NCI-H2029 treated with DMSO at 0.1 percent for 48 hours (cell line): ENCODE measurements around the gene KYNU.
"Not testable (repeated sequence)": the region's sequence is repeated elsewhere in the genome, so short reads cannot be mapped to it uniquely, and the experiment has no call there.

Source experiments
- DNase-seq: peaks from one replicate; lab custom pipeline; 2025; lab: John Stamatoyannopoulos, UW

The KYNU gene

DNA sequence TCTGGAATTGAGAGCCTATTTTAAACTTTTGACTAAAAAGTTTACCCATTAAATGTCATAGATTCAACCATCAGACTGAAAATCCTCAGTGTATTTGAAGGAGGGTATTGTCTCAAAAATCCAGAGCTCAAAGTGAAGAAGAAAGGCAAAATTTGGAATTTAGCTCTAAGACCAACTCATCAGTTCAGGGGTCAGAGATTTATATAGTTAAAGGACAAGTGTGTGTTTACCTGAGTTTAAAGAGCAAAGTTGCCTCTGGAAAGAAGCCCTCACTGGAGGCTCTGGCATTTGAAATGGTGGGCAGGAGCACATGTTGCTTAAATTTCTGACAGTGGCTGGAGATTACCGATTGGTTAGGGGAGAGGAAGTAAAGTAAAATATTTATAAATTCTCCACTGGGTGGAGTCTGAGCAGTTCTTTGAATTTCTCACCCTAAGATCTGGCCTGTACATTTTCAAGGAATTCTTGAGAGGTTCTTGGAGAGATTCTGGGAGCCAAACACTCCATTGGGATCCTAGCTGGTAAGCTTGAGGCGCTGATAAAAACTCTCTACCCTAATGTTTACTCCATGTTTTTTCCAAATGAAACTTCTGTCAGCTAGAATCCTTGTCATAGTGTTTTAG is at the start of gene KYNU:
KYNU (plus strand) TSS at position 449 of the 623 bp plus-strand sequence. CDS start 7,704 bp downstream, outside the sequence.
- DNase-seq = no peak

GRCh38 chr2:142834021-142834420 is 43.4 kb upstream of the KYNU start:
- no peak for DNase-seq

DNA sequence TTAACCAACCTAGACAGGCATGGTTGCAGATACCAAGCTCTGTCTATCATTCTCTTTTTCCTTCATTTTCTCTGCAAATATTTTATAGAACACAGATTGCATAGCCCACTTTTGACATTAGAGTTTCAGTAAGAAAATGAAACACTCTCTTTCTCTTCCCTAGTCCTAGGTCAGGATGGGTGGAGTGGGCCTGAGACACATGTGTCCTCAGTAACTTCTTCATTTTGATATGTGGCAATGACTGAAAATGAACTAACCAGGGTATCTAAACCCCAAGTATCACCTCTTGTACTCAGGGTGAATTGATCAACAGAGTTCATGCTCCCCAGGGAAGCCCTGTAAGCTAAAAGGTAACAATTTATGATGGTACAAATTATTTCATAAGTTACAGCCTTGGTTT is 37.0 kb upstream of the KYNU start:
- no peak for DNase-seq

GRCh38 chr2:142841788-142842187 is 35.7 kb upstream of the KYNU start:
- no peak for DNase-seq

DNA sequence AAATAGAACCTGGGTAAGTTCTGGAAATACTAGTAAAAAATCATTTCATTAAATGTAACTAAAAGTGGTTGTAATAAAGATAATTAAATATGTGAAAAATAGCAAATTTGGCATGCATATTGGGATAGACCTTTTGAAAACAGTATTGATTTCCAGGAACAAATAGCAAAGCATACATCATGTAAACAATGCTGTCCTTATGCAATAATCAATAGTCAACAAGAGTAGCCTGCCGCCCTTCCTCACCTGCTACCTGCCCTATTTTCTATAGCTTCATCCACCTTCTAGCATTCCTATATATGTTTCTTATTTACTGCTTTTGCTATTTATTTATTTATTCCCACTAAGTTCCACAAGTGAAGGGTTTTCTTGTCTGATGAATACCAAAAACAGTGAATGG is 35.1 kb upstream of the KYNU start:
- no peak for DNase-seq

DNA sequence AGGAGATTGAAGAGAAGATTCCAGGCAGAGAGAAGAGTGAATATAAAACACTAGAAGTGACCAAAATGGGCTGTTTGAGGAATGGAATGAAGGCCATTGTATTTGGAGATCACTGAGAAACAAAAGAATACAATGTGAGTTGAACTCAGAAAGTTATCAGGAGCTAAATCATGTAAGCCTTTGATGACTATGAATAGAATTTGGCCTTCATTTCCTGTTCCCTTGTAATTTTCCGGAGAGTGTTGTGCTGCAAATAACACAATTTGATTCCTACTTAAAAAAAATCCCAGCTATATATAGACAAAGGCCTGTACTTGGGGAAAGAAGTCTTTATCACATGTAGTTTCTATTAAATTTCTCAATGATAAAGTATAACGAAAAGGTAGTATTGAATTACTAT is 33.7 kb upstream of the KYNU start:
- DNase-seq = no peak

GRCh38 chr2:142848023-142848606 is 29.3 kb upstream of the KYNU start:
- no peak for DNase-seq

DNA sequence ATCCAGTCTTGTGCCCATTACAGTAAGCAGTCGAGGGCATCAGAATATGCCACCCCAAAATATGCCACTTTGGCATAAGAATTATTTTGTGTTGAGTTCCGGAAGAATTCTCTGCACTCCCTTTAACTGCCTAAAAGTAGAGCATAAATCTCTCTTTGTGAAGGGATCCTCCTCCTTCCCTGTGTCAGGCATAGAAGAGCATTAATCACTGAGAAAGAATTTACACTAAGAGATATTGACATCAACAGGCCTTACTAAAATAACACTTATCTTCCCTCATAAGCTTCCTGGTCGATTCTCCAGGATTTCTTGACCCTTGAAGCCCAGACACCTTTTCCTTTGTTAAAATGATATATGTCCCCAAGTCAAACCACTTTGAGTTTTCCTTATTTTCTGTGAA is 27.6 kb upstream of the KYNU start:
- DNase-seq = no peak

DNA sequence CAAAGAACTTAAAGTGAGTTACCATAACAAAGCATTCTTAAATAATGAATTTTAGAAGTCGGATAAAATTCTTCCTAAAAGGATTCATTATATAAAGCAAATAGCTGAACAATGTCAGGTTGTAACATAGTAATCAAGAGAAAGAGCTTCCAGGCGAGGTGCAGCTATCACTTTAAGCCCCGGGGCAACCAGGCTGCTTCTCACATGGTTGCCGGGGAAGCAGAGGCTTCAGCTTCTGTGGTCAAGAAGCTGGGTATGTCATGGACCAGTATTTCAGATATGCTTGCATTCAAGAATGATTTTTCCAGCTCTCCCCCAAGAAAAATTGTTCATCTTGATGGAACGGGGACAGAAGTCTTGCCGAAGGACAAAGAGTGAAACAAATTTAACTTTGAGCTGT is 23.6 kb upstream of the KYNU start:
- DNase-seq = no peak

- no peak for DNase-seq
Observed at GRCh38 chr2:142857256-142858164, 20.0 kb upstream of the KYNU start.

GRCh38 chr2:142858961-142859360 is 18.5 kb upstream of the KYNU start:
- DNase-seq = no peak

GRCh38 chr2:142862299-142862698 is 15.2 kb upstream of the KYNU start:
- no peak for DNase-seq

- DNase-seq = no peak
Observed at GRCh38 chr2:142862847-142863246, 14.6 kb upstream of the KYNU start.

- no peak for DNase-seq
Observed at GRCh38 chr2:142863485-142863961, 13.9 kb upstream of the KYNU start.

DNA sequence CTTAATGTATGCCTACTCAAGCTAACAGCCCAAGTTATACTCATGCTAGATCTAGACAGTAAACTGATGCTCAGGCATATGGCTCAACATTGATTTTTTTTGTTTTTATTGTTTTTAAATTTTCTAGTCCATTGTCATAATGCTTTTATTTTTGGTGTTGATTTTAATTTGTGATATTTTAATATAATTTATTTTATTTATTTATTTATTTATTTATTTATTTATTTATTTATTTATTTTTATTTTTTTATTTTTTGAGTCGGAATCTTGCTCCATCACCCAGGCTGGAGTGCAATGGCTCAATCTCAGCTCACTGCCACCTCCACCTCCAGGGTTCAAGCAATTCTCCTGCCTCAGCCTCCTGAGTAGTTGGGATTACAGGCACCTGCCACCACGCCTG is 12.9 kb upstream of the KYNU start:
- DNase-seq = not testable (repeated sequence)

DNA sequence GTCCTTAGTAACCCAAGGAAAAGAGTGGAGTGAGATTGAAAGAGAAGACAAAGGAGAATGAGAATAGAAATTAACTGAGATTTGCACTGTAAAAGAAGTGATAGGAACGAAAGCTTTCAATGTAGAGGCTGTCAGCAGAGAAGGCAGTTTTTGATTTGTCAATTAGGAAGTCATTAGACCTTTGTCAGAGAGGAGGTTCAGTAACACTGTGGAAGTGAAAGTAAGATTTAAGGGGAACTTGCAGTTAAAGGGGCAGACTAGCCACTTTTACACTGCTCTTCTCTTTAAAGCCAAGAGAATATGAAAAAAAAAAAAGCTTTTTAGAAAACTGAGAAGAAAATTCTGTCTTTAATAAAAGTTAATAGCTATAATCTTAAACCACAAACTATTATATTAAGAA is 11.5 kb upstream of the KYNU start:
- DNase-seq = no peak

DNA sequence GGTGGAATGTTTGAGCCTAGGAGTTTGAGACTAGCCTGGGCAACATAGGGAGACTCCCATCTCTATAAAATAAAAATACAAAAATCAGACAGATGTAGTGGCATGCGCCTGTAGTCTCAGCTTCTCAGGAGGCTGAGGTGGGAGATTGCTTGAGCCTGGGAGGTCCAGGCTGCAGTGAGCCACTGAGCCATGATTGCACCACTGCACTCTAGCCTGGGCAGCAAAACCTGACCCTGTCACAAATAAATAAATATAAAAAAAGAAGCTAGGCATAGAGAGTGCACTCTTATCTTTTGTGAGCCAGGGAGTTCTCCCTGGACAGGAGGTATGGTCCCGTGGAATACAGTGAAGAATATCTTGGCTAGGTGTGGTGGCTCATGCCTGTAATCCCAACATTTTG is 11.0 kb upstream of the KYNU start:
- DNase-seq = no peak

GRCh38 chr2:142867136-142867535 is 10.3 kb upstream of the KYNU start:
- DNase-seq = no peak

DNA sequence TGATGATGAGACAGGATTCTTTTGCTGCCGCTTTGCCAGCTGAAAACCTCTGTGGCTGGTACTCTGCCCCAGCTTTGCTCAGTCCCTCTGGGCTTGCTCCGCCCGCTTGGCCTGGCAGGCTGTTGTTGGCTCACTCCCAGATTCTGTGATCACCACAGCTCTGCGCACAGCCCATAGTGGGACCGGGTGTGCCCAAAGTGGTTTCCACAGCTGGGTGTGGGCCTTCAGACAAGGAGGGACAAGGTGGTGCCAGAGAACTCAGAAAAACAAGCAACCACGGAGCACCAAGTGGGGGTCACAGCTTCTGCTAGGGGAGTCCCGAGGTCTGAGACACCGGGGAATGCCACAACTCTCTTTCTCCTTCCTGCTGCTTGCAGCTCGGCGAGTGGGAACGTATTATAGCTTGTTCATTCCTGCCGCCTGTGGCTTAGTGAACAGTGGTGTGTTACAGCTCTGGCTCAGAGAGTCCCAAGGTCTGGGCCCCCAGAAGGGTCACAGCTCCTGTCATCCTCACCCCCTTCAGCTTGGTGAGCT is 9.2 kb upstream of the KYNU start:
- no peak for DNase-seq

- not testable (repeated sequence) for DNase-seq
Observed at GRCh38 chr2:142869065-142869460, 8.4 kb upstream of the KYNU start.

- DNase-seq = no peak
Observed at GRCh38 chr2:142869461-142870106, 7.9 kb upstream of the KYNU start.

DNA sequence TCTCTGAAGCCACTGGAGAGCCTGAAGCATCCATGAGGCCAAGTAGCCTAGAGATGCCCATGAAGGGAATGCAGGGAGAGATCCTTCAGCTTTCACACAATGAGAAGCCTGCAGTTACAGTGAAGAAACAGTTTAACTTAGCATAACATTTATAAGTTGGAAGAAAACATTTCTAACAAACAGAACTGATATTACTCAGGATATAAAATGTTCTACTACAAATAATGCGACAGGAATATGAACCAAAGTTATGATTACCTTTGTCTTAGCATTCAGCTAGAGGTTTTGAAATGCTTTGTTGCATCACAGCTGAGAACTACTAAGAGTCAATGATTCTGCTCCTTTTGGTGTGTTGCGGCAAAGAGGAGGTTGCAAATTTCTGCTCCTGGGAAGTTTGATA is 6.9 kb upstream of the KYNU start:
- no peak for DNase-seq
